AG20443 (cell line): ENCODE results near the gene AGAP1.

ENCODE experiments used
- DNase-seq: peaks from one replicate; pipeline ENCODE4 v3.0.0; 2012; ENCODE audit warnings: low spot score, mixed read lengths

Gene AGAP1

DNA sequence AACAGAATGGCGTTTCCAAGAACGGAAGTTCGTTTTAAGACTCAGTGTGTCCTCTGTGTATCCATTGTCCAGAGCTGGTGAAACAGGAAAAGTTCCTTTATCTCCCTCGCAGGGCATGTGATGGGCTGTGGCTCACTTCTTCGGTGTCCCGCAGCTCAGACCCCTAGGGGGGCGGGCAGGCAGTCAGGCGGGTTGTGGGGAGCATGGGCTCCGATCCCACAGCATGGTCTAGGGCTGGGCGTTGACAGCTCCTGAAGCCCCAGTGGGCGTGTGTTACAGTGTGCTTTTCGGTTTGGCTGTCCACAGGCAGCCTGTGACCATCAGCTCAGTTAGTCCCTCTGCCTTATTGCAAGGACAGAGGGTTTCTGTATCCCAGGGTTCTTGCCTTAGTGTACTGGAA lies 319.6 kb downstream of the AGAP1 start:
- DNase-seq, result no peak

DNA sequence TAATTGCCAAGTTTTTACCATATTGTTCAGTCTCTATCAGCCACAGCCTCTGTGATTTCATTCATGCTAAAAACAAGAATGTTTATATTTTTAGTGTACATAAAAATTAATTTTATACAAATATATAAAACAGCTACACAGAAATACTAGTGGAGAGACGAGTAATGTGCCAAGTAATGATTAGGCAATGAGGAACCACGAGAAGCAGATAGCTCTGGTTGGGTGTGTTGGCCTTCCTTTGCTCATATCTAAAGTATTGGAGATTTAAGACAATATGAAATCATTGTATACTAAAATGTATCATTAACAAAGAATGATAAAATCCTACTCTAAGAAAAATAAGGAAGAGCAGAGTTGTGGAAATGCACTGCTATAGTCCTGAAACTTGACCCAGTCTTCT lies 326.7 kb downstream of the AGAP1 start:
- no peak for DNase-seq

DNA sequence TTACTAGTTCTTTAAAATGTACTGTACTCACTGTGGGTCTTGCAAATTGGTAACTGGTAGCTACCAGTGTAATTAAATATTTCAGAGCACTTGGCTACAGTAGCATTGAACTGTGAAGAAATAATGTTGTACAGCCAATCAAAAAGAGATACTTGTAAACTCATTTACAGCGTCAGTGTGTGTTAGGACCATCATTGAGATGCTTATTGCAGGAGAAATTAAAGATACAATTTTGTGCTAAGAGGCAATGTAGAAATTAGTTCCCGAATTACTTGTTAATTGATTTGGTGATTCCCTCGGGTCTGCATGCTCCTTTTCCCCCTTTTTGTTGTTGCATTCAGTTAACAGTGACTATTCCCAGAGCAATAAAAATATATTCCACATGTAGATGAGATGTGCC lies 330.5 kb downstream of the AGAP1 start:
- no peak for DNase-seq

DNA sequence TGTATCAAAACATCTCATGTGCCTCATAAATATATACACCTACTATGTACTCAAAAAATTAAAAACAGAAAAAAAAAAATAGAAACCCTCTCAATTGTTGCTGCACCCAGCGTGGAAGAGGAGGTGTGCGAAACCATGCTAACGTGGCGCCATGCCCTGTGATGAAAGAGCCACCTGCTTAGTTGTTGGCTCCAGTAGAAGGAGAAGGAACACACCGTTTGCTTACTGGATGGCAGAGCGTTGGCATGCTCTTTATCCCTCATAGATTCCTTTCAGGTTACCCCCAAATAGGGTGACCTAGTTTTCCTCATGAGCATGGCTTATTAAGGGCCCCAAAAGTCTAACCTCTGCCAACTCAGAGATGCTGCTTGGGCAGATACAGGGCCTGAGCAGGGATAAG lies 332.1 kb downstream of the AGAP1 start:
- DNase-seq, result no peak

DNA sequence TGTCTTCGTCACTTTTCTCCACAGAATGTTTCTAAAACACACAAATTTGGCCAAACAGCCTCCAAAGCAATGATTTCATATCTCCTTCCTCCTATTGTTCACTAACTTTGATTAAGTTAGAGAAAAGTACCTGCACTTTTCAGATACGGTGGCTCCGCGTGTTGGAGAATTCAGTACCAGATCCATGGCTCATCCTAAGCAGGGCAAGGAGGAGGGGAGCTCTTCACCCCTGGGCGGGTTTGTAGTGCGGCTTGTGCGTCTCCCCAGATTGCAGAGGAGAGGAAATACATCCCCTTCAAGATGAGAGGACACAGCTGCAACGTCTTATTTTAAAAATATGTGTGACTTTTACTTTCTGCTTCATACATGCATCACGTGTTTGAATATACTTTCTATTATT lies 333.0 kb downstream of the AGAP1 start:
- no peak for DNase-seq

DNA sequence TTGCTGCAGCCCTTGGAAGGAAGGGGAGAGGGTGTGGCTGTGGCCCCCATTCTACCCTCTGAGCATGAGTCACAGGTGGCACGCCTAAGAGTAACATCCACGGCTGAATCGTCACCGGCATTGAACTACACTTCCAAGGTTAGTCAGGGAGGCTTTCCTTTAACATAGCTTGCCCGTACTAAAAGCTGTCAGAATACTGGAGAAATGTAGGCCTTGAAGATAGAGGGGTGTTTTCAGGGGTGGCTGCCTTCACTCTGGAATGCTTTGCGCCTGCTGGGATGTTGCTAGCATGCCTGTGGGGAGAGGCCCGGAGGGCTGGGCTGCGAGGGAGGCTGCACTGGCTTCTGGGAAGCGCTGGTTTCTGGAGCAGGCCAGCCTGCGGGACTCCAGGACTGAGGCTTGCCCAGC lies 333.7 kb downstream of the AGAP1 start:
- DNase-seq, result peak; percentile 42

DNA sequence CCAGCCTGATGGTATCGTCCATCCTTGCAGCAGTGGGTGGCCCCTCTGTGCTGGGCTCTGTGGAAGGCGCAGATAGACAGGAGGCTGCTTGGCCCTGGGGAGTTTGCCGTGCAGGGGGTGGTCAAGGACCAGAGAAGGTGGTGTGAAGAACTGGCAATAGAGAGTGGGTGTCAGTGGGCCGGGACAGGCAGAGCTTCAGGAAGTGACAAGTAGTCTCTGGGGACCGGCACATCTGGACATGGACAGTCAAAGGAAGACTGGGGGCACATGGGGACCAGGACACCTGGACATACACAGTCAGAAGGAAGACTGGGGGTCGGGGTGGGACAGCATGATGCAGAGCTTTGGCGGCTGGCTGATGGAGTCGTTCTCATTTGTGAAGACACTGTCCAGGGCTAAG lies 335.9 kb downstream of the AGAP1 start:
- no peak for DNase-seq

DNA sequence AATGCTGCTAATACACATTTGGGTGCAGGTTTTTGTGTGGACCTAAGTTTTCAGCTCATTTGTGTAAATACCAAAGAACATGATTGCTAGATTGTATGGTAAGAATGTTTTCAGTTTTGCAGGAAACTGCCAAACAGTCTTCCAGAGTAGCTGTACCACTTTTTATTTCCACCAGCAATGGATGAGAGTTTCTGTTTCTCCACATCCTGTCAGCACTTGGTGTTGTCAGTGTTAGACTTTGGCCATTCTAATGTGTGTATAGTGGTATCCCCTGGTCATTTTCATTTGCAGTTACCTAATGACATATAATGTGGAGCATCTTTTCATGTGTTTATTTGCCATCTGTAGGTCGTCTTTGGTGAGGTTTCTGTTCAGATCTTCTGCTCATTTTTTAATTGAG lies 337.9 kb downstream of the AGAP1 start:
- DNase-seq, result no peak

DNA sequence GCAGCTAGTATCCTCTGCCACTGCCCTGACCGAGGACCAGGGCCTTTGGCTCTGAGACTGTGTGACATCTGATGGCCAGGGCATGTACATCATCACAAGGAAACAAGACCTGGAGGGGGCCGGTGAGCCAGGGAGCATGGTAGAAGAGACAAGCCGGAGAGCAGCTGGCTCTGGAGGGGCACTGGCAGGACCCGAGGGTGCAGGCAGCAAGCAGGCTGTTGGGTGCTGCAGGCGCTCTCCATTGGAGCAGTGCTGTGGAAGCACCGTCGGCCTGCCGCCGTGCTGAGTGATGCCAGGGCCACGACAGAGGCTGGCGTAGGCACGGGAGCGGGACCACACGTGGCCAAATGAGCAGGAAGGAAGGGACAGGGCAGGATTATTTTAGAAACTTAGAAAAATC lies 339.1 kb downstream of the AGAP1 start:
- no peak for DNase-seq

DNA sequence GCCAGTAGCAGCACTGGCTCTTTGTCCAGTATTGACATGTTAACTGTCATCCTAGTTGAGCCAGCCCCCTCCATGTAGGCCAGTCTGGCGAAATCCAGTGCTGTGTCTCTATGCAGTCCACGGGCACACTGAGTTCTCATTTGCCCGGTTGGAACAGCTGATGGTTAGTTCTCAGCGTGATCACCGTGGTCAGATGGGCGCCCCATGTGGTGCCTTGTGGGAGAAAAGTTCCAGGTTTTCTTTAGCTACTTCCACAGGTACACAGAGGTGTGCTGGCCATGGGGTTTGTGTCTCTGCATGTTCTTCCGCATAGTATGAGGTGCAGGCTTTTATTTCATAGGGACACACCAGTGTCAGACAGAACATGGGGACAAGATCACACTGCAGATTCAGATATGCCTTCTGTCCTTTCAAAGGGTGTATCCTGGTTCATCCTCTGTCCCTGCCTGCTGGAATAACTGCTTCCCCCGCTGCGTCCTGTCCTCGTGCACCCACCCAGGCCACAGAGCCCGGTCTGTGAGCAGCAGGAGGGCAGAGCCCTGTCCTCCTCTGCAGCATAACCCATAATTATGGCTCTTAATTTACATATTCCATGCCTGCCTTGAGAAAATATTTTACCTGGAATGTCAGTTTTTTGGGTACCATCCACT lies 340.3 kb downstream of the AGAP1 start:
- DNase-seq, result no peak

DNA sequence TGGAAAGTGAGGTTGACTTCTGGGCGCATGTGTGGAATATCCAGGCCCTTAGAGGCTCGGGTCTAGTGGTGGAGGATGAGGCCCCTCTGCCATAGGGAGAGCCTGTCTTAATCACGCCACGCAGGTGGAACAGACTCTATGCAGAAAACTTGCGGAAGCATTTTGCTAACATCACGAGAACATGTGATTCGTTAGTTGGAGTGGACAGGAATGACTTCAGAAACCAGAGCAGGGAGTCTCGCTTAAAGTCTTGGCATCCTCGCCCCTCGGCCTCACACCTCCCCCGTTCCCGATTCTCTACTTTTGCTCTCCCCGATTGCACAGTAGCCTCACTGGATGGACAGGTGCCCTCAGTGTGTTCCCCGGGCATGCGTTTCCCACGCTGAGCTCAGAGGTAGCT lies 340.9 kb downstream of the AGAP1 start:
- DNase-seq, result no peak

DNA sequence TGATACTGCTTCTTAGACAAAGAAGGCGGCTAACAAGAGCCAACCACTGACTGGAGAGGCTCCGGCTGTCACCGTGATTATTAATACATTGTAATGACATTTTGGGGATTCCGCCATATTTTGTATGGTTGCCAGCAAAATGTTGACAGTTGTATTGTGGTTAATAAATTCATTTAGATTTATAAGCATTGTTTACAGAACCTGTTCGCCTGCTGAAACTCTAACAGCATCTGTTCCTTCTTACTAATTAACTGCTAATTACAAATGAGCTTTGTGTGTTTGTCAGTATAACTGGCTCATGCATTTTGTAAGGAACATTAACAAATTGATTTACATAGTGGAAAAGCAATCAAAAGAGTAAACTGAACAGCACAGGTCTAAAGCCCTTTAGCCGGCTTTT lies 342.0 kb downstream of the AGAP1 start:
- no peak for DNase-seq

DNA sequence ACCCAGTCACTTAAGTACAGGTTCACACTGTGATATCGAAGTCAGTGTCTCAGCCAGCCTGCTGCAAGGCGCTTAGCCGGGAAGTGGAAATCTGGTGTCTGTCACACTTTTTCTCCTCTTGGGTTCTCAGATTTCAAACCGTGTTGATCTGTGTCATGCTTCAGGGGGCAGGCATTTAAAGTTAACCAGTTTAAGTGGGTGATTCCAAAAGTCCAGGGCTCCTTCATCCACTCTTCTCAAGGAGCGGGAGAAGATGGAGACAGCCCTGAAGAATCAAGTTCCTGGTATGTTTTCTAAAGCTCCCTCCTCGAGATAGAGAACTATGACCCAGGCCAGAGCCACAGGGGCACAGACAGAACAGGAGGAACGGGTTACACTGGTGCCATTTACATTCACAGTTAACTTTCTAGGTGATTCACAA lies 342.7 kb downstream of the AGAP1 start:
- DNase-seq, result no peak

DNA sequence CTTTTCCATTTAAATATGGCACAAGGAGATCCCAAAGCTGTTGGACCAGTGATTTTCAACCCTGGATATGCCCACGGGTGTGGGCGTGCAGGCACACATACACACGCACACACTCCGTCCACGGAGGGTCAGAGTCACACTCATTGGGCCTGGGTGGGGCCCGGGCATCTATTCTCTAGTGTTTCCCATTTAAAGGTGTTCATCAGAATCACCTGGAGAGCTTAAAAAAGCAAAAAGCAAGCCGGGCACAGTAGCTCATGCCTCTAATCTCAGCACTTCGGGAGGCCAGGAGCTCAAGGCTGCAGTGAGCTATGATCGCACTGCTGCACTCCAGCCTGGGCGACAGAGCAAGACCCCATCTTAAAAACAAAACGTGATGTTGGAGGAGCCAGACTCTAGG lies 345.4 kb downstream of the AGAP1 start:
- no peak for DNase-seq

DNA sequence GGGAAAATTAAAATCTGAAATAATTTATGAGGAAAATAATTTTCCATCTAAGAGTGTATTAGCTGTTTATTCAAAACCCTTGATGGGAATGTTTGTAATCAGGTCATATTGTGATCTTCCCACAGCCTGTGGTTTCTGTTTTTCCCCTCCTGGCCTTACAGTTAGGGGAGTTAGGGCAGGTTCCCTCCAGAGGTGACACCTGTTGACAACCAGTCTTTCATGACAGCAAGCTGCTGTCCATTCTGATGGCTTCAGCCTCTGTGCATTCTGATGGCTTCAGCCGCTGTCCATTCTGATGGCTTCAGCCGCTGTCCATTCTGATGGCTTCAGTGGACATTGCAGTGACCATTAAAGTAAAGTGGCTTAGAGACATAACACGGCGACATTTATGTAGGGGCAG lies 346.1 kb downstream of the AGAP1 start:
- DNase-seq, result no peak

DNA sequence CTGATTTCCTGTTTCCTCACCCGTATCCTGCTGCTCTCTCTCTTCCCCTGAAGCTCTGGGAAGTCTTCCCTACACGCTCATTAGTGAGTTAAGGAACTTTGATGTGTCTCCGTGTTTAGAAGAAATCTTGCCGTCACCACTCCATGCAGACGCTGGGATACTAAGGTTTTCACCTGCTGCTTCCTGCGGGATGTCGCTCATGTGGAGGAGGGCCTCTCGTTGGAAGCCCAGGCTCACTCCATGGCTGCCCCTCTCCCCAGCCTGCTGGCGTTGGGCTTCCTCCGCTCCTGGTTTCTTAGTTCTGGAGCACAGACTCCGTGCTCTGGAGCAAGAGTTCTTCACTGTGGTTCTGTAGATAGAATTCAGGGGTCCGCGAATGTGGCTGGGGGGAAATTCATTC lies 348.0 kb downstream of the AGAP1 start:
- DNase-seq, result no peak

DNA sequence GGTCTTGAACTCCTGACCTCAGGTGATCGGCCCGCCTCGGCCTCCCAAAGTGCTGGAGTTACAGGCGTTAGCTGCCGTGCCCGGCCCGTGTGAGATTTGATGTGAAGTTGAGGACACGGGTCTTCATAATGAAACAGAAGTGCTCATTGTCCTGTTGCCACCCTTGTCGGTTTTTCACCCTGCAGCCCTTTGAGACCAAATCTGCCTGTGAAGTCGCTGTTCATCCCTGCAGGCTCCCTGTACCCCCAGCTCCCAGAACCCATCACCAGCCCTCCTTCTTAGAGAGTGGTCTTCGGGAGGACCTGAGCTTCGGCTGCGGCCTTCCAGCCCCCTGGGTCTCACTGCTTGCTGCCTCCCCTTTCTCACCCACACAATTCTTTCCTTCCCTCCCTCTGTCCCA lies 349.1 kb downstream of the AGAP1 start:
- no peak for DNase-seq

DNA sequence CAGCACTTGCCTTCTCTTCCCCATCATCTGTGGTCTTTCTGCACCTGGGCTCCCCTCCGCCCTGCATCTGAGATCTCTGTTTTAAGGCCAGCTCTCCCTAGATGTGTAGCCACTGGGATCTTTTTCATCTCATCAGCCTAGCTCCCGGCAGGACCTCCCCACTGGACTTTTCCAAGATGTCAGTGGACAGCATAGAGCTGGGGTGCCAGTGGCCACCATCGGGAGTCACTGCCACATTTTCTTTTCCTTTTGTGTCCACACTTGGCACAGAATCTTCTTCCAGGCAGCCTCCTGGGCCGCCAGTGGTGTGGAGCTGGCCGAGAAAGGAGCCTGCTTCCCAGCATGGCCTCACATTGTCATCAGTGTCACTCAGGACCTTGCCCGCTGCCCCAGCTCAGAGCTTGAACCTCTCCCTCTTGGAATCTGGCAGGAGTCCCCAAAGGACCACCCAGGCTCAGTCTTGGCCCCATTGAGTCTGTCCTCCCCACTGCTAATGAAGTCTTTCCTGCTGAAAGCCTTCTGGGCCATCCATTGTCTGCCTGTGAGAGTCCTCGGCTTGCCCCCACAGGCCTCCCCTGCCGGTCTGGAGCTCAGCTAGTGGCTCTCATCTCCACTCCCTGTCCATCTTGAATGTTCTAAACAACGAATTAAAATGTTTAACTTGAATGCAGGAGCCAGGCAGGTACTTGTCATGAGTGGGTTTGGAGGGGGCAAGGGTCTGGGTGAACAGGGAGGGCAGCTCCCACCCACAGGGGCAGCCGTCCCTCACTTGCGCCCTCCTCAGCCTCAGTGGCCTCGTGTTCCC lies 349.9 kb downstream of the AGAP1 start:
- no peak for DNase-seq

DNA sequence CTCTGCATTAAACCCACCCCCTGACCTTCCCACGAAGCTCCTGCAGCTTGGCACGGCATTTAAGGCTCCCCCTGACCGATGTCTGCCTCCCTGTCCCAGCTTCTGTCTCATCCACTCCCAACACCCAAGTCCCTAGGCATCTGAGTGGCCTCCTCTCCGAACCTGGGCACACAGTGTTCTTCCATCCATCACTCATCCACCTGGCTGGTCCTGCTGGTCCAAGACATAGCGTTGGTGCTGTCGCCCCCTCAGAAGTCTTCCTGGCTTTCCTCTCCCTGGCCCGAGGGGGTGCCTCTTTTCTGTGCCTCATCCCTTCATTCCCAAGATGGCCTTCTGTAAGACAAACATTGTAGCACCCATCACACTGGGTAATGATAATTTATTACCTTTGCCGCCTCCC lies 350.7 kb downstream of the AGAP1 start:
- DNase-seq, result no peak

DNA sequence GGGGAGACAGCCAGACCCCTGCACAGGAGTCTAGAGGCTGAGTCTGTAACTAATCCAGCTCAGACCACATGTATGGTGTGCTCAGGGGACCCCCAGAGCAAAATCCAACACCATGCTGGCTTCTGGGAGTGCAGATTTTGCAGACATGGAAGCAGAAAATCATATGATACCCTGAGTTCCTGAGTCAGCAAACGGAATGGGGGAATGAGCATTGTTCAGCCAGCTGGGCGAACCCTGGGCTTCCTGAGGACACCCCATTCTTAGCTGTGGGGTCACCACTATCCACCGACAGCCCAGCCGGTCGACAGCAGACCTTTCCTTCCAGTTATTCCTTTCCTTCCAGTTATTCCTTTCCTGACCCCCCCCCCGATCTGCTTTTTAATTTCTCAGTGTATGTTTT lies 351.4 kb downstream of the AGAP1 start:
- no peak for DNase-seq

DNA sequence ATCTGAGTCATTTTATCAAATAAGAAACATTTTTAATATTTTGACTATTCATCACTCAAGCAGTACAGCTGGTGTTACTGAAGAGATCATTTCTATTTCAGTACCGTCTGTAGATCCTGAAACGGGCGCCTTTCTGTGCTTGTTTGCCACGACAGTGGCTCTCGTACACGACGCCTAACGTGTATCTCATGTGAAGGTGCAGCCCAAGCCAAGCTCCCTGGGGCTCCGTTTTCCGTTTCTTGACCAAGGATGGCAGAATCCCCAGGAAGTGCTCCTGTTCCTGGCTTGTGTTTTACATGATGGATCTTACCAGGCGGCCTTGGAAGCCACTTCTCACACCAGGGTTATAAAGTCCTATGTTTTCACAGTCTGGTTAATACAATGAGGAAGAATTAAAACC lies 353.7 kb downstream of the AGAP1 start:
- no peak for DNase-seq

DNA sequence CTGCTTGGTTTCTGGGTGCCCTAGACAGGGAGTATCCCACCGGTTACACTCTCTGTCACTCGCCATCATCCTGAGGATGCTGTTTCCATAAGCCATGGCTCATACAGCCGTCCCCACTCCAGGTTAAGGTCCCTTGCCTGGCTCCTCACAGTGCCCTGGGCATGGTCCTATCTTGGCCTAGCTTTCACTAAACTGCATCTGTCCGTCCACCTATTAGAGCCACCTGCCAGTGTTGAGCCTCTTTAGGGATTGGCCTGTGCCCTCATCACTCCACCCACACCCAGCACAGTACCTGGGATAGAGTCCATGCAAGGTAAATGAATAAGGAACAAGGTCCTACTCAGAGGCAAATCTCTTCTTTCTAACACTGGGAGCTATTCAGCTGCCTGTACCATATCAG lies 354.2 kb downstream of the AGAP1 start:
- no peak for DNase-seq

DNA sequence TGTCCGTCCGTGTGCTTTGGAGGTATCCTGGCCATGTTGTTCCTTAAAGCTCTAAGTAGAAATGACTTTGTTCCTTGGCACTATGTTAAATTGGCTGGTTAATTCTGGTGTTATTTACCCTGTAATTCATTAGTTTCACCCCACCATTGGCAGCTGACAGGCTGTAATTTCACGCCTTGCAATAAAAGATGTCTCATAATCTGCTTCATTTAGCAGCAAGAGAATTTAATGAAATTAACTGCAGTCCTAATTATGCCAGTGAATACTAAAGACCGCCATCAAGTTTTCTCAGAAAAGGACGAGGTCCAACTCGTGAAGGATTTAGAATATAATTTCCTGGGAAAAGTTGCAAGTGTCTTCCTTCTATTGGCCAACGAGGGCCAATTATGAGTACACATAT lies 355.1 kb downstream of the AGAP1 start:
- no peak for DNase-seq

DNA sequence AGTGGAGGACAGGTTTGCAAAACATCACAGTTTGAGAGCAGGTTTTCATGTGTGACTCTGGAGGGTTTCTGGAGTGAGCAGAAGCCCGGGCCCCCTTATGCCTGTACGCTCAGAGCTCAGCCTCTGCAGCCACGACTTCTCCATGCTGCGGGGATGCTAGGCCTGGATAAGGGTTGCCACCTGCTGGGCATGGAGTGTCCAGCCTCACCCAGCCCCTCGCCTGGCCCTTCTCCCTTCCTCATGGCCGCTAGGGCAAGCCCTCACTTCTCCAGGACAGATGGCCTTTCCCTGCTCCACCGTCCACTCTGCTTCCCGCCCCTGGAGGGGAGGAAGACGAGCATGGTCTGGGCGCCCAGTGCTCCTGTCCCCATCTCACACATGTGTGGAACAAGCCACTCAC lies 355.6 kb downstream of the AGAP1 start:
- DNase-seq, result no peak
